ENCODE data around the gene THSD4. TPM values are rescaled to one million over a fixed set of nuclear protein-coding genes. Genes with fewer than 3 reads are reported as not detected.

THSD4 gene
- polyA plus RNA-seq, 2 of the 4 experiments (the other 2 are of a cell fraction): 15.8 to 40.7 TPM

DNA sequence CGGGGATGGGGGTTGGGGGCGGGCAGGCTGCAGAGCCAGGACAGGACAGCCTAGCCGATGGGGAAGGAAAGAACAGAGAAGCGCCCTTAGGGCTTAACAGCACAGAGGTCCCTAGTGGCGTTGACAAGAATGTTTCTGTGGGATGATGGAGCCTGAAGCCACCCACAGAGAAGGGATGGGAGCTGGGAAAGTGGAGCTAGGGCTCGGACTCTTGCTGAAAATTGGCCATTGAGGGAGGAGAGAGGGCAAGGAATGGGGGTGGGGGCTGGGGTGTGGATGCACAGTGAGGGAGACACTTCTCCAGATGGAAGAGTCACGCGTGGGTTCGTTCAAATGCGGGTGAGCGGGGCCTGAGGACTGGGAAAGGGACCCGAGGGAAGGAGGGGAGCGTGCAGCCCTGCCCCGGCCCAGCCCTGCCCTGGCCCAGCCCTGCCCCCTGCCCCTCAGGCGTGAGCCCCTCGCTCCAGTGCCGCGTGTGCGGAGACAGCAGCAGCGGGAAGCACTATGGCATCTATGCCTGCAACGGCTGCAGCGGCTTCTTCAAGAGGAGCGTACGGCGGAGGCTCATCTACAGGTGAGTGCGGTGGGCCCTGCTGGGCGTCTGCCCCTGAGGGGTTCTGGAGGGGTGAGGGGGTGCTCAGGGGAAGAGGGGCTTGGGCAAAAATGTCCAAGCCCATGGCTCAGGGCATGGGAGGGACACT lies 695.9 kb downstream of the THSD4 start (continued):
- TF ChIP-seq JUNB (IDR thresholded peaks at IDR 0.05) (no peak), ZC3H11A (IDR thresholded peaks at IDR 0.05) (no peak), ESRRA (IDR thresholded peaks at IDR 0.05; ENCODE audit: borderline replicate concordance, low read length) (no peak)
- TF ChIP-seq, protein P1, sequence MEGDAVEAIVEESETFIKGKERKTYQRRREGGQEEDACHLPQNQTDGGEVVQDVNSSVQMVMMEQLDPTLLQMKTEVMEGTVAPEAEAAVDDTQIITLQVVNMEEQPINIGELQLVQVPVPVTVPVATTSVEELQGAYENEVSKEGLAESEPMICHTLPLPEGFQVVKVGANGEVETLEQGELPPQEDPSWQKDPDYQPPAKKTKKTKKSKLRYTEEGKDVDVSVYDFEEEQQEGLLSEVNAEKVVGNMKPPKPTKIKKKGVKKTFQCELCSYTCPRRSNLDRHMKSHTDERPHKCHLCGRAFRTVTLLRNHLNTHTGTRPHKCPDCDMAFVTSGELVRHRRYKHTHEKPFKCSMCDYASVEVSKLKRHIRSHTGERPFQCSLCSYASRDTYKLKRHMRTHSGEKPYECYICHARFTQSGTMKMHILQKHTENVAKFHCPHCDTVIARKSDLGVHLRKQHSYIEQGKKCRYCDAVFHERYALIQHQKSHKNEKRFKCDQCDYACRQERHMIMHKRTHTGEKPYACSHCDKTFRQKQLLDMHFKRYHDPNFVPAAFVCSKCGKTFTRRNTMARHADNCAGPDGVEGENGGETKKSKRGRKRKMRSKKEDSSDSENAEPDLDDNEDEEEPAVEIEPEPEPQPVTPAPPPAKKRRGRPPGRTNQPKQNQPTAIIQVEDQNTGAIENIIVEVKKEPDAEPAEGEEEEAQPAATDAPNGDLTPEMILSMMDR (IDR thresholded peaks at IDR 0.05): no peak
- TF ChIP-seq, protein P2, sequence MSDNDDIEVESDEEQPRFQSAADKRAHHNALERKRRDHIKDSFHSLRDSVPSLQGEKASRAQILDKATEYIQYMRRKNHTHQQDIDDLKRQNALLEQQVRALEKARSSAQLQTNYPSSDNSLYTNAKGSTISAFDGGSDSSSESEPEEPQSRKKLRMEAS (IDR thresholded peaks at IDR 0.05): no peak

DNA sequence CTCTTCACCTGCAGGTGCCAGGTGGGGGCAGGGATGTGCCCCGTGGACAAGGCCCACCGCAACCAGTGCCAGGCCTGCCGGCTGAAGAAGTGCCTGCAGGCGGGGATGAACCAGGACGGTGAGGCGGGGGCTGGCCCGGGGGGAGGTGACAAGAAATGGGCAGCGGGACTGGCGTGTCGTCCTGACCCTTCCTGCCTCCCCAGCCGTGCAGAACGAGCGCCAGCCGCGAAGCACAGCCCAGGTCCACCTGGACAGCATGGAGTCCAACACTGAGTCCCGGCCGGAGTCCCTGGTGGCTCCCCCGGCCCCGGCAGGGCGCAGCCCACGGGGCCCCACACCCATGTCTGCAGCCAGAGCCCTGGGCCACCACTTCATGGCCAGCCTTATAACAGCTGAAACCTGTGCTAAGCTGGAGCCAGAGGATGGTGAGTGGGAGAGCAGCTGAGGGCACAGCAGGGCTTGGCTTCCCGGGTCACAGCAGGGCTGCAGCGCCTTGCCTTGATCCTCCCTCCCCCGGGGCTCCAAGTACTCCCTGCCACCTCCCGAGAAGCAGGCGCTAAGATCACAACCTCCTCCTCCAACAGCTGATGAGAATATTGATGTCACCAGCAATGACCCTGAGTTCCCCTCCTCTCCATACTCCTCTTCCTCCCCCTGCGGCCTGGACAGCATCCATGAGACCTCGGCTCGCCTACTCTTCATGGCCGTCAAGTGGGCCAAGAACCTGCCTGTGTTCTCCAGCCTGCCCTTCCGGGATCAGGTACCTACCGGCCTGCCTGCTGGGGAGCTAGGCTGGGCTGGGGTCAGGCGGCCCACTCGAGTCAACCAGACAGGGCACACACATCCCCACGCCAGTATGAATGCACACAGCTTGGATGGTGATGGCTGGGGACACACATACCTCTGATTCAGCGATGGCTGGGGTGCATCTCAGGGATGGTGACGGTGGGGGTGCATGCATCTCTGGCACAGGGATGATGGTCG lies 696.8 kb downstream of the THSD4 start:
- no peak for DNase-seq (ENCODE audit: low read depth in 1 of 2, low spot score in 1 of 2)
- ATAC-seq: no peak
- ChIA-PET POLR2A (no interaction called here), CTCF (interaction anchor here (0.9 to 2.0 kb wide), 4 partner anchors 10 to 426 kb away, joined by 3 to 7 read pairs (median 6); no protein-coding TSS in a partner anchor)
- FAIRE-seq: no peak
- Histone ChIP-seq H3K27ac (no peak overlapping the region), H3K4me2 (no peak overlapping the region), H3K4me1 (peaks cover 11% of the 10 kb centered on the region), H3K4me3 (no peak overlapping the region), H3K9me3 (no peaks in the 10 kb centered on the region)
- TF ChIP-seq RNF2 (IDR thresholded peaks at IDR 0.05; ENCODE audit: borderline replicate concordance, low read depth): no peak
- TF ChIP-seq HOXB5 (CRISPR knock-in tag; IDR thresholded peaks at IDR 0.05): no peak
- TF ChIP-seq JUN (IDR thresholded peaks at IDR 0.05): no peak
- no peak for TF ChIP-seq KDM5A (IDR thresholded peaks at IDR 0.05)
- TF ChIP-seq, protein P3, sequence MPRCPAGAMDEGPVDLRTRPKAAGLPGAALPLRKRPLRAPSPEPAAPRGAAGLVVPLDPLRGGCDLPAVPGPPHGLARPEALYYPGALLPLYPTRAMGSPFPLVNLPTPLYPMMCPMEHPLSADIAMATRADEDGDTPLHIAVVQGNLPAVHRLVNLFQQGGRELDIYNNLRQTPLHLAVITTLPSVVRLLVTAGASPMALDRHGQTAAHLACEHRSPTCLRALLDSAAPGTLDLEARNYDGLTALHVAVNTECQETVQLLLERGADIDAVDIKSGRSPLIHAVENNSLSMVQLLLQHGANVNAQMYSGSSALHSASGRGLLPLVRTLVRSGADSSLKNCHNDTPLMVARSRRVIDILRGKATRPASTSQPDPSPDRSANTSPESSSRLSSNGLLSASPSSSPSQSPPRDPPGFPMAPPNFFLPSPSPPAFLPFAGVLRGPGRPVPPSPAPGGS (IDR thresholded peaks at IDR 0.05): no peak
- TF ChIP-seq FOXS1 (CRISPR knock-in tag; IDR thresholded peaks at IDR 0.05): no peak
- WGBS (ENCODE audit: missing lambda C conversion rate): 90% methylated on average over 35 of the region's 38 CpGs

DNA sequence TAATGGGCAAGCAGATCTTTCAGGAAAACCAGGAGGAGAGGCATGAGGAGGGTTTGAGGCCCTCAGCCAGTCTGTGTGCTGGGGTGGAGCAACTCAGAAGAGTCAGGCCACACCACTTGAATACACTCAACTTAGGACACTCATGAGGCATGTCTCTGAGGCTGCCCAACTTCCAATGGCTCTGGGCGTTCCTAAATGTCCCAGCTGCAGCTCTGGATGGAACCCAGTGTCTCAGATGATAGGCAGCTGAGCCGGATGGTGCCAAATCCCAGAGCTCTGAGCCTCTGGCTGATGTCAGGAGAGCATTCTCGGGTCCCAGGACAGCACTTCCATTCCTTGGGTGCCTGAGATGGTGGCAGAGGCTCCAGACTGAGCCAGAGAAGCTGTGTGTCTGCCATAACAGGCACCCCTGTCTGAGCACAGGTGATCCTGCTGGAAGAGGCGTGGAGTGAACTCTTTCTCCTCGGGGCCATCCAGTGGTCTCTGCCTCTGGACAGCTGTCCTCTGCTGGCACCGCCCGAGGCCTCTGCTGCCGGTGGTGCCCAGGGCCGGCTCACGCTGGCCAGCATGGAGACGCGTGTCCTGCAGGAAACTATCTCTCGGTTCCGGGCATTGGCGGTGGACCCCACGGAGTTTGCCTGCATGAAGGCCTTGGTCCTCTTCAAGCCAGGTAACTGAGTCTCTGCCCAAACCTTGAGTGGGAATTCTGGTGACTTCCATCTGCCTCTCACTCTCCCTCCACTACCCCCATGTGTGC lies 697.9 kb downstream of the THSD4 start:
- ATAC-seq: no peak
- H3K9me3 ChIP-seq: peaks cover 7% of the 10 kb centered on the region
- ChIA-PET POLR2A (no interaction called here), CTCF (interaction anchor here (0.9 to 2.1 kb wide), 8 partner anchors 12 to 840 kb away, joined by 3 to 12 read pairs (median 5); no protein-coding TSS in a partner anchor)
- no peak overlapping the region for H3K4me2 ChIP-seq
- TF ChIP-seq RCOR1 (IDR thresholded peaks at IDR 0.05; ENCODE audit: low read depth, low read length): no peak
- no peak for TF ChIP-seq EHMT2 (IDR thresholded peaks at IDR 0.05; ENCODE audit: low read depth)
- no peak for TF ChIP-seq CBX8 (IDR thresholded peaks at IDR 0.05)
- TF ChIP-seq GATA3 (IDR thresholded peaks at IDR 0.05; ENCODE audit: borderline replicate concordance): no peak
- no peak for DNase-seq (ENCODE audit: low read depth in 1 of 2, low spot score in 1 of 2)
- no peak overlapping the region for H3K27ac ChIP-seq
- no peak overlapping the region for H3K4me3 ChIP-seq
- 0 out of 3 replicates have a peak, but pooled peaks cover under 1% of the 10 kb centered on the region for H3K4me1 ChIP-seq
- no peak for FAIRE-seq
- 88% methylated on average over 16 of the region's 16 CpGs for WGBS (ENCODE audit: missing lambda C conversion rate)

Measured in A549 (cell line).